ENCODE measurements around the gene FER. TPM values are rescaled to one million over a fixed set of nuclear protein-coding genes. Genes with fewer than 3 reads are reported as not detected.

FER gene
- total and polyA plus RNA-seq, 2 of the 13 experiments (the other 11 are each of a cell fraction or from before 2014, with no cell fraction given), result 7.9 to 29.0 TPM

DNA sequence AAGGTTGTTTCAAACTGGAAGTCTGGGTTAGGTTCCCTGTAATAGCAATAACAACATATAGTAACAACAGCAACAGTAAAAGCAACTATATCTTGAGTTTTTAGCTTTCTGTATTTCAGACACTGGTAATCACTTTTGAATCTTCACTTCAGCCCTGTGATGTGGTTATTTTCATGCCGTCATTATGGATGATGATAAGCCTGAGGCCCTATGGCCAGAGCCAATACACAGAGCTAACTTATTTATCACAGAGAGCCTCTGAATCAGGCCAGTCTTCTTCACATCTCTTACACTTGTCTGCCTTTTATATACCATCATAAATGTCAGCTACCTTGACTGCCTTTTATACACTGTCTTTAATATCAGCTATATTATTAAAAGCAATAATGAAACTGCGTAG lies 329.0 kb downstream of the FER start:
- ATAC-seq, result no peak
- intact Hi-C loops (cut with micrococcal nuclease; ENCODE audit: unreplicated experiment) (no loop called here), in situ Hi-C loops (cut with HindIII; ENCODE audit: extremely low pct_ligation_motif_present, low pct_unique_long_range_greater_than_20kb) (no loop called here)
- Histone ChIP-seq H3K4me3 (replicated peaks in 1 of 3; ENCODE audit: insufficient read depth in 1 of 3, low read depth in 2 of 3, low read length in 3 of 3) (no peak overlapping the region), H3K4me2 (ENCODE audit: low read depth, low read length) (no peak overlapping the region), H3K79me2 (ENCODE audit: insufficient read depth, low read length) (no peaks in the 10 kb centered on the region), H3K4me1 (ENCODE audit: insufficient read depth, low read length) (peaks cover 9% of the 10 kb centered on the region), H3K36me3 (replicated peaks in 1 of 2; ENCODE audit: control insufficient read depth in 1 of 2, insufficient read depth in 2 of 2, low read length in 2 of 2) (peaks cover 0 to 2% of the 10 kb centered on the region in 2 experiments; a peak in 1 of 5 replicates), H3K9ac (ENCODE audit: insufficient read depth, low read depth, low read length) (no peak overlapping the region), H3K27me3 (ENCODE audit: control insufficient read depth in 1 of 2, insufficient read depth in 2 of 2, low read length in 2 of 2) (no peaks in the 10 kb centered on the region), H3K9me3 (ENCODE audit: low read length) (no peaks in the 10 kb centered on the region), H4K20me1 (ENCODE audit: insufficient read depth, low read length) (no peaks in the 10 kb centered on the region), H2AFZ (ENCODE audit: low read length) (no peak overlapping the region), H3K27ac (ENCODE audit: extremely low read length, insufficient read depth, low read length) (no peak overlapping the region)
- 92% methylated on average over 2 of the region's 2 CpGs for WGBS (ENCODE audit: low lambda C conversion rate)
- no peak for FAIRE-seq
- no peak for DNase-seq (ENCODE audit: low spot score)
- no peak for TF ChIP-seq NFIB (CRISPR knock-in tag; IDR thresholded peaks at IDR 0.05; ENCODE audit: borderline replicate concordance)
- TF ChIP-seq ZFP1 (CRISPR knock-in tag; IDR thresholded peaks at IDR 0.05), result no peak
- TF ChIP-seq, protein P1, sequence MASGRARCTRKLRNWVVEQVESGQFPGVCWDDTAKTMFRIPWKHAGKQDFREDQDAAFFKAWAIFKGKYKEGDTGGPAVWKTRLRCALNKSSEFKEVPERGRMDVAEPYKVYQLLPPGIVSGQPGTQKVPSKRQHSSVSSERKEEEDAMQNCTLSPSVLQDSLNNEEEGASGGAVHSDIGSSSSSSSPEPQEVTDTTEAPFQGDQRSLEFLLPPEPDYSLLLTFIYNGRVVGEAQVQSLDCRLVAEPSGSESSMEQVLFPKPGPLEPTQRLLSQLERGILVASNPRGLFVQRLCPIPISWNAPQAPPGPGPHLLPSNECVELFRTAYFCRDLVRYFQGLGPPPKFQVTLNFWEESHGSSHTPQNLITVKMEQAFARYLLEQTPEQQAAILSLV (CRISPR knock-in tag; IDR thresholded peaks at IDR 0.05; ENCODE audit: borderline replicate concordance), result no peak
- TF ChIP-seq, protein P2, sequence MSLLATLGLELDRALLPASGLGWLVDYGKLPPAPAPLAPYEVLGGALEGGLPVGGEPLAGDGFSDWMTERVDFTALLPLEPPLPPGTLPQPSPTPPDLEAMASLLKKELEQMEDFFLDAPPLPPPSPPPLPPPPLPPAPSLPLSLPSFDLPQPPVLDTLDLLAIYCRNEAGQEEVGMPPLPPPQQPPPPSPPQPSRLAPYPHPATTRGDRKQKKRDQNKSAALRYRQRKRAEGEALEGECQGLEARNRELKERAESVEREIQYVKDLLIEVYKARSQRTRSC (CRISPR knock-in tag; IDR thresholded peaks at IDR 0.05; ENCODE audit: low read depth), result no peak
- TF ChIP-seq NFATC3 (CRISPR knock-in tag; IDR thresholded peaks at IDR 0.05), result no peak
- TF ChIP-seq MEIS1 (CRISPR knock-in tag; IDR thresholded peaks at IDR 0.05; ENCODE audit: borderline replicate concordance), result no peak
- TF ChIP-seq ZNF839 (CRISPR knock-in tag; IDR thresholded peaks at IDR 0.05; ENCODE audit: borderline replicate concordance), result no peak
- no peak for TF ChIP-seq KLF9 (CRISPR knock-in tag; IDR thresholded peaks at IDR 0.05; ENCODE audit: low read depth)
- no peak for TF ChIP-seq ZNF362 (CRISPR knock-in tag; IDR thresholded peaks at IDR 0.05; ENCODE audit: borderline replicate concordance)
- TF ChIP-seq ZNF501 (CRISPR knock-in tag; IDR thresholded peaks at IDR 0.05), result no peak
- no peak for TF ChIP-seq PHF8 (CRISPR knock-in tag; IDR thresholded peaks at IDR 0.05)
- TF ChIP-seq, protein P3, sequence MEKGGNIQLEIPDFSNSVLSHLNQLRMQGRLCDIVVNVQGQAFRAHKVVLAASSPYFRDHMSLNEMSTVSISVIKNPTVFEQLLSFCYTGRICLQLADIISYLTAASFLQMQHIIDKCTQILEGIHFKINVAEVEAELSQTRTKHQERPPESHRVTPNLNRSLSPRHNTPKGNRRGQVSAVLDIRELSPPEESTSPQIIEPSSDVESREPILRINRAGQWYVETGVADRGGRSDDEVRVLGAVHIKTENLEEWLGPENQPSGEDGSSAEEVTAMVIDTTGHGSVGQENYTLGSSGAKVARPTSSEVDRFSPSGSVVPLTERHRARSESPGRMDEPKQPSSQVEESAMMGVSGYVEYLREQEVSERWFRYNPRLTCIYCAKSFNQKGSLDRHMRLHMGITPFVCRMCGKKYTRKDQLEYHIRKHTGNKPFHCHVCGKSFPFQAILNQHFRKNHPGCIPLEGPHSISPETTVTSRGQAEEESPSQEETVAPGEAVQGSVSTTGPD (CRISPR knock-in tag; IDR thresholded peaks at IDR 0.05), result no peak
- CTCF ChIA-PET (ENCODE audit: low intra/inter-chr PET ratio, low total read pairs), result no interaction called here
- BruUV-seq (replicated peaks), result no TSS peak
- POLR2A ChIA-PET, result no interaction called here

Measured in HepG2 (cell line).